HepG2 (cell line): Measurements from ENCODE around the gene TEX19. TPM values are rescaled to one million over a fixed set of nuclear protein-coding genes. Genes with fewer than 3 reads are reported as not detected.

Experiments used
- AGO2 ChIP-seq: fragments of 200-400 bp; formaldehyde crosslinking; optimal IDR thresholded peaks from 2 replicates; pipeline ENCODE3; 2017; ENCODE audit warnings: mild to moderate bottlenecking, low read depth, low read length, moderate library complexity
- ATF4 ChIP-seq, 2 experiments: fragments of 450-650 bp in 1 of 2; sonication (generic) in 1 of 2; formaldehyde crosslinking; IDR thresholded peaks; 2 replicates each; pipeline versions ENCODE4 v1.5.0 to v1.8.0; 2020 to 2022; ENCODE audit warnings: mild to moderate bottlenecking in 1 of 2, missing genetic modification reagents in 1 of 2
- CCDC6 ChIP-seq: sonication (generic); formaldehyde crosslinking; IDR thresholded peaks from 2 replicates; pipeline ENCODE4 v1.8.1; 2022; ENCODE audit warnings: mild to moderate bottlenecking, missing genetic modification reagents, moderate library complexity
- KAT7 ChIP-seq: IDR thresholded peaks from 2 replicates; pipeline ENCODE4 v1.6.1; 2018; ENCODE audit warnings: borderline replicate concordance, missing compliant biosample characterization
- KDM5B ChIP-seq: sonication (generic); formaldehyde crosslinking; IDR thresholded peaks from 2 replicates; pipeline ENCODE4 v1.4.0; 2020; ENCODE audit warnings: missing genetic modification reagents, mild to moderate bottlenecking, borderline replicate concordance
- MTF2 ChIP-seq: sonication (generic); formaldehyde crosslinking; IDR thresholded peaks from 2 replicates; pipeline ENCODE4 v1.5.0; 2020; ENCODE audit warnings: missing genetic modification reagents, borderline replicate concordance
- SP5 ChIP-seq: IDR thresholded peaks from 2 replicates; pipeline ENCODE4 v1.6.1; 2016; ENCODE audit warnings: low read depth, borderline replicate concordance
- TAF15 ChIP-seq: fragments of 200-400 bp; formaldehyde crosslinking; IDR thresholded peaks from one replicate; pipeline ENCODE4 v1.6.1; 2018; ENCODE audit warnings: mild to moderate bottlenecking, low read depth, low read length; ENCODE audit not compliant: poor library complexity, severe bottlenecking
- TCF7L2 ChIP-seq: IDR thresholded peaks from 2 replicates; pipeline ENCODE4 v1.6.1; 2011; ENCODE audit warnings: mild to moderate bottlenecking, low read depth, low read length, moderate library complexity
- UBTF ChIP-seq: sonication (generic); formaldehyde crosslinking; IDR thresholded peaks from 2 replicates; pipeline ENCODE4 v1.4.0; 2020; ENCODE audit warnings: mild to moderate bottlenecking, missing genetic modification reagents
- ZBTB40 ChIP-seq, 2 experiments: fragments of 450-650 bp in 1 of 2; sonication (generic) in 1 of 2; formaldehyde crosslinking in 1 of 2; IDR thresholded peaks; 2 replicates each; pipeline versions ENCODE4 v1.6.1 to v1.8.0; 2016 to 2022; ENCODE audit warnings: antibody characterized with exemption in 1 of 2, mild to moderate bottlenecking in 1 of 2, missing genetic modification reagents in 1 of 2
- ZNF558 ChIP-seq: sonication (generic); formaldehyde crosslinking; IDR thresholded peaks from 2 replicates; pipeline ENCODE4 v1.9.0; 2022; ENCODE audit warnings: mild to moderate bottlenecking, missing genetic modification reagents, borderline replicate concordance
- ZNF660 ChIP-seq: sonication (generic); formaldehyde crosslinking; IDR thresholded peaks from 2 replicates; pipeline ENCODE4 v1.5.1; 2020; ENCODE audit warnings: mild to moderate bottlenecking, low read depth, missing genetic modification reagents, borderline replicate concordance
- ZNF672 ChIP-seq: sonication (generic); formaldehyde crosslinking; IDR thresholded peaks from 2 replicates; pipeline ENCODE4 v1.8.1; 2022; ENCODE audit warnings: missing genetic modification reagents
- ZNF747 ChIP-seq: sonication (generic); formaldehyde crosslinking; IDR thresholded peaks from 2 replicates; pipeline ENCODE4 v1.8.1; 2023; ENCODE audit warnings: missing genetic modification reagents, mild to moderate bottlenecking, borderline replicate concordance
- polyA plus RNA-seq, 8 experiments: library from polyadenylated mRNA; depleted of rRNA in 3 of 8; stranded (reverse) in 7 of 8; unstranded in 1 of 8; fragments of >200 nt; fragmentation: Illumina TruSeq in 4 of 8; extraction: Trizol in 4 of 8; gene quantifications; 2 replicates each; pipeline versions ENCODE4 v1.2.1 to v1.2.3, GENCODE V29; 2011 to 2016; ENCODE audit warnings: low read depth in 4 of 8, missing spikeins in 1 of 8, mixed read lengths in 1 of 8; ENCODE audit not compliant: insufficient read depth in 1 of 8
- total RNA-seq, 5 experiments: library from RNA; depleted of rRNA; stranded (reverse); fragments of >200 nt; fragmentation: Illumina TruSeq; extraction: Trizol; gene quantifications; 2 replicates each; pipeline ENCODE4 v1.2.3, GENCODE V29; 2016; ENCODE audit warnings: low read depth in 1 of 5

The TEX19 gene
- total and polyA plus RNA-seq, 2 of the 13 experiments (the other 11 are each of a cell fraction or from before 2014, with no cell fraction given) = 1.3 to 6.0 TPM

GRCh38 chr17:82370471-82371332 lies 11.7 kb downstream of the TEX19 start (continued):
- peak; percentile 68; the same call in 1 of the 2 replicates for TF ChIP-seq CCDC6
- TF ChIP-seq ZNF558 = no peak
- TF ChIP-seq ZBTB40 (IDR thresholded peaks at IDR 0.05) = no peak
- TF ChIP-seq ZBTB40 (CRISPR knock-in tag; IDR thresholded peaks at IDR 0.05) = peak; percentile 80
- no peak for TF ChIP-seq TCF7L2
- TF ChIP-seq TAF15 = no peak
- peak; percentile 99 for TF ChIP-seq KDM5B (CRISPR knock-in tag)
- 0 out of 2 replicates have a peak, but pooled peaks have one; percentile 43 for TF ChIP-seq ZNF747 (CRISPR knock-in tag)
- TF ChIP-seq ZNF660 (CRISPR knock-in tag) = peak; percentile 74; the same call in 1 of the 2 replicates
- peak; percentile 66 for TF ChIP-seq SP5 (CRISPR knock-in tag)
- no peak for TF ChIP-seq AGO2
- no peak for TF ChIP-seq MTF2
- TF ChIP-seq KAT7 (CRISPR knock-in tag) = no peak
- no peak for TF ChIP-seq ZNF672 (CRISPR knock-in tag)
- no peak for TF ChIP-seq ATF4 (CRISPR knock-in tag; IDR thresholded peaks at IDR 0.05)
- TF ChIP-seq UBTF (CRISPR knock-in tag) = peak; percentile 53; the same call in 1 of the 2 replicates
